ENCODE results near the gene PACRG.

- TF ChIP-seq, protein P1, sequence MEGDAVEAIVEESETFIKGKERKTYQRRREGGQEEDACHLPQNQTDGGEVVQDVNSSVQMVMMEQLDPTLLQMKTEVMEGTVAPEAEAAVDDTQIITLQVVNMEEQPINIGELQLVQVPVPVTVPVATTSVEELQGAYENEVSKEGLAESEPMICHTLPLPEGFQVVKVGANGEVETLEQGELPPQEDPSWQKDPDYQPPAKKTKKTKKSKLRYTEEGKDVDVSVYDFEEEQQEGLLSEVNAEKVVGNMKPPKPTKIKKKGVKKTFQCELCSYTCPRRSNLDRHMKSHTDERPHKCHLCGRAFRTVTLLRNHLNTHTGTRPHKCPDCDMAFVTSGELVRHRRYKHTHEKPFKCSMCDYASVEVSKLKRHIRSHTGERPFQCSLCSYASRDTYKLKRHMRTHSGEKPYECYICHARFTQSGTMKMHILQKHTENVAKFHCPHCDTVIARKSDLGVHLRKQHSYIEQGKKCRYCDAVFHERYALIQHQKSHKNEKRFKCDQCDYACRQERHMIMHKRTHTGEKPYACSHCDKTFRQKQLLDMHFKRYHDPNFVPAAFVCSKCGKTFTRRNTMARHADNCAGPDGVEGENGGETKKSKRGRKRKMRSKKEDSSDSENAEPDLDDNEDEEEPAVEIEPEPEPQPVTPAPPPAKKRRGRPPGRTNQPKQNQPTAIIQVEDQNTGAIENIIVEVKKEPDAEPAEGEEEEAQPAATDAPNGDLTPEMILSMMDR (conservative IDR thresholded peaks at IDR 0.05; ENCODE audit: low read depth, low read length), result no peak
- no peak for TF ChIP-seq POLR2A (IDR thresholded peaks at IDR 0.05; ENCODE audit: low read depth, low read length)
Observed at GRCh38 chr6:163151212-163151611, 423.4 kb downstream of the PACRG start.
